ENCODE data around the gene PFN2.
A peak's percentile ranks its signal among the peaks of the same experiment; 100 is the strongest.
"Not testable (repeated sequence)": the region's sequence is repeated elsewhere in the genome, so short reads cannot be mapped to it uniquely, and the experiment has no call there.

The PFN2 gene, protein sequence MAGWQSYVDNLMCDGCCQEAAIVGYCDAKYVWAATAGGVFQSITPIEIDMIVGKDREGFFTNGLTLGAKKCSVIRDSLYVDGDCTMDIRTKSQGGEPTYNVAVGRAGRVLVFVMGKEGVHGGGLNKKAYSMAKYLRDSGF

GRCh38 chr3:149970716-149971402, at the start of gene PFN2:
TSS of gene PFN2 (minus strand) at chr3:149970895. CDS start at chr3:149970856, 39 bp downstream.
- DNase-seq: peak; percentile 45

- DNase-seq: no peak
These were observed 45.2 kb upstream of the PFN2 start for GRCh38 chr3:150015901-150016300.

GRCh38 chr3:150014782-150015181, 44.1 kb upstream of the PFN2 start:
- DNase-seq: no peak

GRCh38 chr3:150013801-150014200, 43.1 kb upstream of the PFN2 start:
- DNase-seq: no peak

DNA sequence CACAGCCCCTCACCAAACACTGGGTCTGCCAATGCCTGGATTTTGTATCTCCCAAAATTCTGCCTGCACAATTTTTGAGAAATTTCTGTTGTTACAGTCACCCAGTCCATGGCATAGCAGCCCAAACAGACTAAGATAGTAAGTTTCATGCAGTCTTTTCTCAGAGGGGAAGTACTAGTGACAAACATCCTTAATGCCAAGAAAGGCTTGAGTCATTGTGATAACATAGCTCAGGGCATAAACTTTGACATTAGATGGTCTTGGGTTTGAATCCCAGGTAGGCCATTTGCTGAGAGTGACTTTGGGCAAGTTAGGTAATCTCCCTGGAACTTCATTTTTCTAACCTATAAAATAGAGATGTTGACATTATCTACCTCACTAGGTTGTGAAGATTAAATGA, 36.1 kb upstream of the PFN2 start:
- no peak for DNase-seq

- no peak for DNase-seq
These were observed 34.8 kb upstream of the PFN2 start for GRCh38 chr3:150005243-150006112.

DNA sequence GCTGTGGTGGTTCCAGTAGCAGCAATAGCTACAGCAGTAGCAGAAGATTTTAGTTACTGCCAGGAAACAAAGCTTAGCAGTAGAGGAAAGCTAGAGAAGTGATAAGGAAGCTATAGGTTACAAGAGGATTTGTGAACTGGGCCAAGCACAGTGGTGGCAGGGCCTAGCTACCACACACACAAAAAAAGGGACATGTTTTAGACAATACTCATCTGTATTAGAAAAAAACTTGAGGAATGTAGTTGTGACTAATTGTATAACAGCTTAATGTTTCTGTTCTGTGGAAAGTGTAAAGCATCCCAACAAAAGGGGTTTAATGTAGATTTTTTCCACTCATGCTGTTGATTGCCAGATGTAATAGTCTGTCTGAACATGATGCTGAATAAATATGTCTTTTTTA, 29.9 kb upstream of the PFN2 start:
- DNase-seq: no peak

DNA sequence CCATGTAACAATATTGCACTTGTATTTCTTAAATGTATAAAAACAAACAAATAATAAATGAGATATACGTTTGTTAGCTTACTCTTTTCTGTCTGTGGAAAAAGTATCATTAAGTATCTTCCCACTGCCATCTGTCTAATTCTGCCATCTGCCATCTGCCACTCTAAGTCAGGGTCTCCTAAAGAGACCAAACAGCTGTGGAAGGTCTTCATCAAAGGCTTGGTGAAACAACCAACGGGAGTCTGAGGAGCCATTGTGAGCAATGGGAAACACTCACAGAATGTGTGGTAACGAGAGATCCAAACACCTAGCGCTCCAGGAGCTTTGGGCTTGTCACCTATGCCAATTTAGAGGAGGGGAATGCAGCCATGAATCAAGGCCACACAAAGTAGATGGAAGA, 28.7 kb upstream of the PFN2 start:
- no peak for DNase-seq

- DNase-seq: no peak
These were observed 28.3 kb upstream of the PFN2 start for GRCh38 chr3:149998946-149999345.

GRCh38 chr3:149992416-149993058, 21.8 kb upstream of the PFN2 start:
- DNase-seq: no peak

DNA sequence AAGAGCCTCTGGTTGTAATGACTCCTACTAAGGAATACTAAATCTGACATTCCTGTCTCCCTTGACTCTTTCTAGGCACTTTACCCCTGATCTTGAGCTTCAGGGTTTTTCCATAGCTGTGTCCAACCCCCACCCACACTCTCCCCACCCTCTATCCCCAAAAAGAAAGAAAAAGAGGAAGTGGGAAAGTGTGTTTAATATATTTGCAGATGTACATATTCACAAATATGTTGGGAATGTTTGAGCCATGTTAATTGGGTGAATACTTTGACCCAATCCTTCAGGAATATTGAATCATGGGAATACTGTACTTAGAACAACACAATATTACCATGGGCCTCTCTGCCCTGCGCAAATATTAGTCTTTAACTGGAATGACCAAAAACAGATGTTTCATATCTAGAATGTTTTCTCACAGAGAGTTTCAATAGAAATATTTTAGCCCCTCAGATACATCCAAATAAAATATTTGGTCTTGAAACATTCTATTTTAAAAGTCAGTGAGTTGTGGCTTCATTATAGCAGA, 19.8 kb upstream of the PFN2 start:
- DNase-seq: no peak

GRCh38 chr3:149989307-149989706, 18.6 kb upstream of the PFN2 start:
- DNase-seq: no peak

DNA sequence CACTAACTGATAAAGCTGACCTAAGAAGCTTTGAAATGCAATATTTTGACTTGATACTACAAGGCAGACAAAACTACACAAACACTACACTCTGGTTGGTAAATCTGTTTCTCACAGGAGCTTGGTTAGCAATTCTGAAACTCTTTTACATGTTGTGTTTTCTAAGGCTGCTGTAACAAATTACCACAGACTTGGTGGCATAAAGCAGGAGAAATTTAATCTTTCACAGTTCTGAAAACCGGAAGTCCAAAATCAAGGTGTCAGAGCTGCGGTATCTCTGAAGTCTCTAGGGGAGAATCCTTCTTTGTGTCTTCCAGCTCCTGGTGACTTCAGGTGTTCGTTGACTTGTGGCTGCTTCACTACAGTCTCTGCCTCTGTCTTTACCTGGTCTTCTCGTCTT, 12.9 kb upstream of the PFN2 start:
- no peak for DNase-seq

DNA sequence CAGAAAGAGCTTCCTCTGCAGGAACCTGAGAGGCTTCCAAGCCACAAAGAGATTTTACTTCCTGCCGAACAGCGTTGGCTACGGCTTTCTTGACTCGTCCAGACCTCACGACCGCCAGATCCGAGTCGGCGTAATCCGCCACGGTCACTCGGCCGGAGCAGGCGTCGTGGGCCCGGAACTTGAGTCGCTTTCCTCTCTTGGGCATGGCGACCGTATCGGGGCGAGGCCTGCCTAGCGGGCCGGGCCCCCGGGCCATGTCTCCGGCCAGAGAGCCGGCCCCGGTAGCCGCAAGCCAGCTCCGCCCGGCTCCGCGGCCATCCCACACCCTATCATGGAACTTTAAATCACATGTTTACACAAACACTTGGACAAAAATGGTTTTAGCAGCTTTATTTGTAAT, 12.4 kb upstream of the PFN2 start:
- not testable (repeated sequence) for DNase-seq

DNA sequence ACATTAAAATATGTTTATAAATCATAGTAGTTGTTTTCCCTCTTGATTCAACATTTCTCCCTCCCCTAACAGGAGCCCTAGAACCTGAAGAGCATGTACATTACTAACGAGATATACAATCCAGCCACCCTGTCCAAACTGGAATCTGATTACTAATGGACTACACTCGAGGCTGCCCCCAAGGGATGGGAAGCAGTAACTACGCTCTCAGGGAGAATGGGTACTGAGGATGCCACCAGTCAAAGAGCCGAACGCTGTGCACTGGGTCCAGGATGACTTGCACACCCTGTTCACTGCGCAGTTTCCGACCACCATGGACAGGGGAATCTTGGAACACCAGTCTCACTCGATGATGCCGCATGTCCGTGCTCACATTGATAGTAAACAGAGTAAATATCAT, 11.3 kb upstream of the PFN2 start:
- not testable (repeated sequence) for DNase-seq

DNA sequence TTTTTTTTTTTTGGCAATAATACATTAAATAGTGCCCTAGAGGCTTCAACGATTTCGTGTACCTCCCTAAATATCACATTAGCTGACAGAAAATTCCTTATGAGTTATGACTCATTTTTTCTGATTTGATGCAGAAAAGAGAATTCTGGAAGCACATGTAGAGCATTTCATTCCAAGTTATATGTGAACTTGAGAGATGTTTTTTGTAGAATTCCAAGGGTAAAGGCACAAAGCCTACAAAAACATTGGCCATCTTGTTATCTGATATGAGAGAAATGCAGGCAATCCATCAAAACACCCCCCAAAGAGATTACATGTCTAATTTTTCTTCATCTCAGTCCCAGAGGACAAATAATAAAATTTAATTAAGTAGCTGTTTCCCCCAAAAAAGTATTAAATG, 6.7 kb upstream of the PFN2 start:
- no peak for DNase-seq

GRCh38 chr3:149975919-149976318, 5.2 kb upstream of the PFN2 start:
- peak; percentile 21 for DNase-seq

- DNase-seq: peak; percentile 17
These were observed 844 bp upstream of the PFN2 start for GRCh38 chr3:149971403-149972075.

DNA sequence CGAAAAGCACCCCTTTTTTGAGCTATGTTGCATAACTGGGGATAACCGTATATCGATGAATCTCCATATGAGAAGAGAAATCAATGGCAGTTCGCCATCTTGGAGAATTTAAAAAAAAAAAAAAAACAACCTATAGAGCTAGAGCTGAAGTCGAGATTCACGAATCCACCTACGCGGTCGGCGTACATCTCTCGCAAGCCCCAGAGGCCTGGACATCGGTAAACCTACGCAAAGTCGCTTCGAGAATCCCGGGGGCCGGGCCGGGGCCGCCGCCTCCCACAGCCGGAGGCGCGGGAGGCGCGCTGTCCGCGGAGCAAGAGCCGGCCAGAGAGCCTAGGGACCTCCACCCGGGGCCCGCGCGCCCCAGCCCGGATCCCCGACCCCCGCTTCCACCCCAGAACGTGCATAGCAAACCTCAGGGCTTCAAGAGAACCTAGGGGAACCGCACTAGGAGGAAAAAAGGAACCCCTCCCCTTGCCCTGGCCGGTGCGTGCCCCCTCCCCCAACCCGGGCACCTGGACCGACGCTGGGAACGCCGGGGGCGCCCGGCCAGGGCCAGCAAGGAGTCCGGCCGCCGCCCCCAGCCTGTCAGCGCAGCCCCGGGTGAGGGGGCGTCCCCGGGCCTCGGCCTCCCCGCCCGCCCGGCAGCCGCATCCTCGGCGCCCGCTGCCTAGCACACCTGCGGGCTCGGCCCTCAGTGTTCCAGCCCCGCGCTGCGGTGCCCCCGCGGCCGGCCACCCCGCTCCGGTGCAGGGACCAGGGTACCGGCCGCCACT, 567 bp downstream of the PFN2 start:
- DNase-seq: peak; percentile 67

DNA sequence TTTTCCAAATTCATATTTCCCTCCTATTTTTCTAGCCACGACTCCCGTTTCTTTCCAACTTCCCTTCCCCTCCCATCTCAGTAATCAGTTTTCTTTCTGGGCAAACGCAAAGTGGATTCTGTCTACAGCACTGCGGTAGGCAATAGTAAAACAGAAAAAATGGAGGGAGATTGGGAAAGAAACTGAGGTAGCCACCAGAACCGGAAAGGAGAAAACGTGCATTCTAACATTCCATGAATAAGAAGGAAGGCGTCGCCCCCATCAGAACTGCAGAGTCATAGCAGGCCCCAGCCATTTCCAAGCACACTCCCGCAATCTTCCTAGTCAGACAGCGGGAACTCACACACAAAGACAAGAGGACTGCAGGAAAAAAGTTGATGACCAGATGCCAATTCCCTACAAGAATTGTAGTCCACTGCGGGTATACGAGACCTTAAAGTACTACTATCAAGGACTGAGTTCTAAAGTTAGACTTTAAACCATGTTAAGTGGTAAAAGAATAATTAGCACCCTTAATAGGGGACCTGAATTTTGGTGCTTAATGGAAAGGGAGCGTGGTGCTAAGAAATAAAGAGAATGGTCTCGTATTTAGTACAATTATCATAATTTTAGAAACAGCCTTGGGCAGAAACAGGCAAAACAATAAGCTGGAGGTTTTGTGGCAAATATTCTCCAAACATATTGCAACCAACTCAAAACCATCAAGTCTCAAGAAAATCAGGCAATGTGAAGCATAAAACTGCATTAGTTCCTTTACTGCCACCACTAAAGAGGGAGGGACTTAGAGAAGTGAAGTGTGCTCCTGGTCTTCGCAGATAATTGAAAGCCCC, 1.4 kb downstream of the PFN2 start:
- no peak for DNase-seq

- no peak for DNase-seq
These were observed 2.5 kb downstream of the PFN2 start for GRCh38 chr3:149968216-149968615.

Measured in activated CD4-positive, alpha-beta T cell treated with anti-CD3 and anti-CD28 coated beads, Interleukin-2, Interleukin-6, amounts not matched to agents 100 ng/mL and 50 ng/mL, durations not matched to agents 16 hours and 8 hours (primary cell).